HUES6 (cell line): ENCODE data around the gene C6orf141.

Source experiments
- H3K27ac ChIP-seq: 2 replicates; pipeline ENCODE4 v1.7.0; 2013; ENCODE audit warnings: low read depth, mild to moderate bottlenecking, low read length, inconsistent platforms
- H3K27me3 ChIP-seq: 2 replicates; pipeline ENCODE4 v1.6.1; 2013; ENCODE audit warnings: low read length; ENCODE audit not compliant: control insufficient read depth, insufficient read depth
- H3K36me3 ChIP-seq: 2 replicates; pipeline ENCODE4 v1.6.1; 2013; ENCODE audit warnings: low read length; ENCODE audit not compliant: control insufficient read depth, insufficient read depth
- H3K4me1 ChIP-seq: 2 replicates; pipeline ENCODE4 v1.6.1; 2013; ENCODE audit warnings: low read length; ENCODE audit not compliant: control insufficient read depth, insufficient read depth
- H3K4me3 ChIP-seq: 2 replicates; pipeline ENCODE4 v1.5.1; 2013; ENCODE audit warnings: low read depth, low read length
- H3K9ac ChIP-seq: one replicate; pipeline ENCODE4 v1.6.1; 2013; ENCODE audit warnings: mild to moderate bottlenecking, low read length
- H3K9me3 ChIP-seq: 2 replicates; pipeline ENCODE4 v1.6.1; 2013; ENCODE audit warnings: low read depth, low read length; ENCODE audit not compliant: control insufficient read depth, insufficient read depth

Gene C6orf141

GRCh38 chr6:49555951-49556350 is 5.5 kb downstream of the C6orf141 start:
- H3K9ac ChIP-seq, result no peak overlapping the region
- no peak overlapping the region for H3K27ac ChIP-seq
- H3K36me3 ChIP-seq, result no peaks in the 10 kb centered on the region
- peaks cover 98% of the 10 kb centered on the region for H3K27me3 ChIP-seq
- H3K4me3 ChIP-seq, result no peak overlapping the region
- H3K4me1 ChIP-seq, result peaks cover 26% of the 10 kb centered on the region
- H3K9me3 ChIP-seq, result no peaks in the 10 kb centered on the region

GRCh38 chr6:49556429-49556837 is 6.0 kb downstream of the C6orf141 start:
- H3K4me1 ChIP-seq, result peaks cover 23% of the 10 kb centered on the region
- peaks cover 98% of the 10 kb centered on the region for H3K27me3 ChIP-seq
- H3K27ac ChIP-seq, result no peak overlapping the region

DNA sequence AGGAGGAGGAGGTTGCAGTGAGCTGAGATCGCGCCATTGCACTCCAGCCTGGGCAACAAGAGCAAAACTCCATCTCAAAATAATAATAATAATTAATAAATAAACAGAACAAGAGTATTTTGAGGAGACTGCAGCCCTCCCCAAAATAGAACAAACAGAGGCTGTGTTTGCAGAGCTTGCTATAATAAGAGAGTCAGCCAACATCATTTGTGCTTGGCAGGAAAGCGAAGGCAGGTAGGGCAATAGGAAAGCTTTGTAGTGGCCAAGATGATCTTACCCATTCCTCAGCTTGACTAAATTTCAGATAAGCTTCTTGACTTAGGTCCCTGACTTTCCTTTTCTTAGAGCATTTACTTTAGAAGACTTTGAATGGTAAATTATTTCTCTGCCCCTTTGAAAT is 6.7 kb downstream of the C6orf141 start:
- H3K27me3 ChIP-seq, result peaks cover 98% of the 10 kb centered on the region

More at GRCh38 chr6:49556429-49556837, 6.0 kb downstream of the C6orf141 start:
- Histone ChIP-seq H3K9me3 (no peaks in the 10 kb centered on the region), H3K4me3 (no peak overlapping the region), H3K9ac (no peak overlapping the region), H3K36me3 (no peaks in the 10 kb centered on the region)

GRCh38 chr6:49558238-49558637 is 7.8 kb downstream of the C6orf141 start:
- H3K9ac ChIP-seq, result no peak overlapping the region
- no peaks in the 10 kb centered on the region for H3K9me3 ChIP-seq
- no peak overlapping the region for H3K27ac ChIP-seq
- no peak overlapping the region for H3K4me3 ChIP-seq
- no peaks in the 10 kb centered on the region for H3K36me3 ChIP-seq
- H3K4me1 ChIP-seq, result peaks cover 8% of the 10 kb centered on the region
- H3K27me3 ChIP-seq, result peaks cover 94% of the 10 kb centered on the region

More for the DNA sequence above, 6.7 kb downstream of the C6orf141 start:
- no peak overlapping the region for H3K27ac ChIP-seq
- H3K4me1 ChIP-seq, result peaks cover 17% of the 10 kb centered on the region
- no peaks in the 10 kb centered on the region for H3K36me3 ChIP-seq
- H3K4me3 ChIP-seq, result no peak overlapping the region
- H3K9ac ChIP-seq, result no peak overlapping the region
- H3K9me3 ChIP-seq, result no peaks in the 10 kb centered on the region

GRCh38 chr6:49563006-49563886 is 12.8 kb downstream of the C6orf141 start:
- Histone ChIP-seq H3K9me3 (no peaks in the 10 kb centered on the region), H3K4me1 (no peaks in the 10 kb centered on the region), H3K36me3 (no peaks in the 10 kb centered on the region), H3K9ac (no peak overlapping the region), H3K4me3 (no peak overlapping the region), H3K27ac (no peak overlapping the region), H3K27me3 (peaks cover 86% of the 10 kb centered on the region)

DNA sequence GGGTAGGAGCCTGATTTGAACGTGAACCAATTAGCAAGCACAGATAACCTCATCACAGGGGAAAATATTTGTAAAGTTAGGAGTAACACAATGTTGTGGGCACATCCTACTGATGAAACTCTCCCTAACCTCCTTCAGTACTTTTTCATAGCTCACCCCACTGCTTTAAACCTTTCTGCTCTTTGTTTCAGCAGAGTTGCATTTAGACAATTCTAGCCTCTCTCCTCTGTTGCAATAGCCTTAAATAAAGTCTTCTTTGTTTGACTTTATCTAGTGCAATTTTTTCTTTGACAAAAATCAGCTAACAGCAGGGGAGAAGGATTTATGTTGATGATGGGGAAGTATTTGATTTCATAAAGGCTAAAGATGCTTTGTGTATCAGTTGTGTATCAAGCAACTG is 14.1 kb downstream of the C6orf141 start:
- Histone ChIP-seq H3K4me3 (no peak overlapping the region), H3K9ac (no peak overlapping the region), H3K36me3 (no peaks in the 10 kb centered on the region), H3K4me1 (no peaks in the 10 kb centered on the region), H3K9me3 (no peaks in the 10 kb centered on the region), H3K27me3 (peaks cover 74% of the 10 kb centered on the region), H3K27ac (no peak overlapping the region)

DNA sequence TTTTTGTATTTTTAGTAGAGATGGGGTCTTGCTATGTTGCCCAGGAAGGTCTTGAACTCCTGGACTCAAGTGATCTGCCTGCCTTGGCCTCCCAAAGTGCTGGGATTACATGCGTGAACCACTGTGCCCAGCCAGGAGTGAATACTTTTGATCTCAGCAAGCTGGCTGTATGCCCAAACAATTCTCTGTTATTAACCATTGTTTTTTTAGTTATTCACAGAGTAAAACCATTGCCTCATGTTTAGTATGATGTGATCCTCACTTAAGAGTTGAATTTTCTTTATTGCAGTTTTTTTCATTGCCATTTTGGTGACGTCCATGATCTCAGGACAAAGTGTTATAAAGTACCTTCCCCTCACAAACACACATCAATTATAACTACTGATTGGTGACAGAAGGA is 14.8 kb downstream of the C6orf141 start:
- Histone ChIP-seq H3K36me3 (no peaks in the 10 kb centered on the region), H3K4me3 (no peak overlapping the region)

DNA sequence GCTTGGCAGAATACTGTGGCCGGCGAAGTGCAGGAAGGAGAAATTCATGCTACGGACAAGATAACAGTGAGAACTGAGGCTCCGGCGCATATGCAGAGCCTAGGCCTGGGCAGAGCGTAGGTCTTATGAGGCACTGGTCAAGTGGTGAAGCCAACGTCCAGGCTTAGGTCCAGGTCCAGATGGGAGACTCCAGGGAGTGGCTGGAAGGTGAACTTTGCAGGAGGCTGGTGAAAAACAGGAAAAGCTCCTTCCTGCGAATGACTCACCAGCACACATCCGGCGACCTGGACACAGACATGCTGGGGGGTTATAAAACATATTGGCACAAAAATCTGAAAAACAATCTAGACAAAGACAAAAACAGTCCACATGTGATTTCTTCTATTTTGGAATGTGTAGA is 15.4 kb downstream of the C6orf141 start:
- Histone ChIP-seq H3K4me3 (no peak overlapping the region), H3K9ac (no peak overlapping the region), H3K36me3 (no peaks in the 10 kb centered on the region), H3K27me3 (peaks cover 72% of the 10 kb centered on the region), H3K9me3 (no peaks in the 10 kb centered on the region), H3K4me1 (no peaks in the 10 kb centered on the region), H3K27ac (no peak overlapping the region)

More for the DNA sequence above, 14.8 kb downstream of the C6orf141 start:
- peaks cover 72% of the 10 kb centered on the region for H3K27me3 ChIP-seq
- H3K4me1 ChIP-seq, result no peaks in the 10 kb centered on the region
- no peak overlapping the region for H3K27ac ChIP-seq
- no peak overlapping the region for H3K9ac ChIP-seq
- H3K9me3 ChIP-seq, result no peaks in the 10 kb centered on the region

DNA sequence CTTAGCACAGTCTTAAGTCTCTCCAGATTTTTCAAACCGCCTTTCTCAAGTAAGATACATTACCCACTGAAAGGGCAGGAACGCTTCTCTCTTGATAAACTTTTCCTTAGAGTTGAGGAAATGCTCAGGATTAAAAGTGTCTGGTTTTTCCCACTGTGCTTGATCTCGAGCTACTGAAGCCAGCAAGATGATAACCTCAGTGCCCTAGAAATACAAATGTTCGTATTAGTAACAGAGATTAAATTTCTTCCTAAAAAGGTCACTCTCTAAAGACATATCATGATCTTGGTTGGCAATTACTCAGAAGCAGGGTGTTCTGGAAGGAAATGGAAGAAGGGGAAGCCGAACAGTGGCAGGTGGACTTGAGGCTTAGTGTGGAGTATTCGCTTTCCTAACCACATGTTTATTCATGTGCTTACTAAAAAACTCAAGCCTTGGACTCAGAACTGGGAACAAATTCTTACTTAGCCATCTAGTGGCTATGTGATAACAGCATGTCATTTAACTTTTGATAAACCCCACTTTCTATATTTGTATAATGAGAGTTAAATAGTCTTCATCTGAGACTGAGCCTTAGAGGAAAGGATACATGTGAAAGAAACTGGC is 20.1 kb downstream of the C6orf141 start:
- no peaks in the 10 kb centered on the region for H3K4me1 ChIP-seq
- H3K36me3 ChIP-seq, result no peaks in the 10 kb centered on the region
- H3K4me3 ChIP-seq, result no peak overlapping the region
- H3K27me3 ChIP-seq, result peaks cover 47% of the 10 kb centered on the region
- no peak overlapping the region for H3K9ac ChIP-seq
- H3K9me3 ChIP-seq, result no peaks in the 10 kb centered on the region
- no peak overlapping the region for H3K27ac ChIP-seq

- H3K4me1 ChIP-seq, result no peaks in the 10 kb centered on the region
- H3K27me3 ChIP-seq, result peaks cover 15% of the 10 kb centered on the region
- no peak overlapping the region for H3K9ac ChIP-seq
- no peaks in the 10 kb centered on the region for H3K9me3 ChIP-seq
- no peak overlapping the region for H3K4me3 ChIP-seq
- no peak overlapping the region for H3K27ac ChIP-seq
- H3K36me3 ChIP-seq, result no peaks in the 10 kb centered on the region
Measured at GRCh38 chr6:49576618-49577017, 26.1 kb downstream of the C6orf141 start.

DNA sequence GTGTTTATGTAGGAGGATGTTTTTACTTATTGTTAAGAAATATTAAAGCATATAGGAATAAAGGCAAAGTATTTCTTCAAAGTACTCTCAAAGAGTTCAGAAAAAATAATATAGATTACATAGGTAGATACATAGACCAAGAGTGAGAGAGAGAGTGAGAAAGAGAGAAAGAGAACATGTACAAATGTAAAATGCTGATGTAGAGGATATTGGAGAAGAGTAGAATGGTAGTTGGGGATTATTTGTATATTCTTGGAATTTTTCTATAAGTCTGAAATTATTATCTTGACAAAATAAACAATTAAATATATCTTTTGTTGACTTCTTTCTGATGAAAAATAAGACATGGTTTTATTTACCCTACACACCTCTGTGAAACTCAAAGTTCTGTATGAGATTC is 29.2 kb downstream of the C6orf141 start:
- H3K9ac ChIP-seq, result no peak overlapping the region
- H3K27me3 ChIP-seq, result no peaks in the 10 kb centered on the region
- H3K4me3 ChIP-seq, result no peak overlapping the region
- H3K4me1 ChIP-seq, result no peaks in the 10 kb centered on the region
- H3K27ac ChIP-seq, result no peak overlapping the region
- no peaks in the 10 kb centered on the region for H3K9me3 ChIP-seq
- no peaks in the 10 kb centered on the region for H3K36me3 ChIP-seq
